Neuronal stem cell (in vitro differentiated cells): ENCODE results near the gene KCNAB2.

ENCODE experiments used
- DNase-seq: peaks from one replicate; pipeline ENCODE4 v3.0.0-alpha.2; 2013; ENCODE audit warnings: low spot score
- H2AFZ ChIP-seq: one replicate; pipeline ENCODE4 v1.6.1; 2013; ENCODE audit warnings: mild to moderate bottlenecking, low read length, inconsistent platforms
- H2AK5ac ChIP-seq: 2 replicates; pipeline ENCODE4 v1.6.1; 2013; ENCODE audit warnings: low read depth, mild to moderate bottlenecking, inconsistent platforms, low read length, moderate library complexity, mixed read lengths
- H2BK120ac ChIP-seq: 2 replicates; pipeline ENCODE4 v1.6.1; 2013; ENCODE audit warnings: low read depth, mild to moderate bottlenecking, inconsistent platforms, low read length, moderate library complexity, mixed read lengths
- H2BK12ac ChIP-seq: one replicate; pipeline ENCODE4 v1.6.1; 2013; ENCODE audit warnings: low read length, inconsistent platforms
- H2BK15ac ChIP-seq: 2 replicates; pipeline ENCODE4 v1.6.1; 2013; ENCODE audit warnings: mild to moderate bottlenecking, low read length, inconsistent platforms, mixed read lengths
- H2BK5ac ChIP-seq: one replicate; pipeline ENCODE4 v1.6.1; 2013; ENCODE audit warnings: inconsistent platforms, mild to moderate bottlenecking, low read length, moderate library complexity
- H3K14ac ChIP-seq: one replicate; pipeline ENCODE4 v1.6.1; 2013; ENCODE audit warnings: low read length, inconsistent platforms
- H3K18ac ChIP-seq: 2 replicates; pipeline ENCODE4 v1.6.1; 2013; ENCODE audit warnings: low read length, inconsistent platforms
- H3K23ac ChIP-seq: 2 replicates; pipeline ENCODE4 v1.6.1; 2013; ENCODE audit warnings: low read depth, mild to moderate bottlenecking, mixed read lengths, low read length, inconsistent platforms; ENCODE audit not compliant: poor library complexity
- H3K27ac ChIP-seq: replicated peaks from 3 replicates; pipeline ENCODE4 v1.5.1; 2013; ENCODE audit warnings: low read length, inconsistent platforms
- H3K27me3 ChIP-seq, 3 experiments: 2 replicates each; pipeline ENCODE4 v1.6.1; 2013; ENCODE audit warnings: low read length in 3 of 3, mild to moderate bottlenecking in 2 of 3, inconsistent platforms in 1 of 3, low read depth in 1 of 3, mixed read lengths in 1 of 3, moderate library complexity in 1 of 3; ENCODE audit not compliant: control insufficient read depth in 3 of 3, insufficient read depth in 3 of 3
- H3K36me3 ChIP-seq, 2 donors: replicated peaks in 1 of 2; 2 replicates each; pipeline ENCODE4 v1.6.1; 2013; ENCODE audit warnings: low read length in 2 of 2; ENCODE audit not compliant: control insufficient read depth in 2 of 2, insufficient read depth in 2 of 2
- H3K4ac ChIP-seq: 2 replicates; pipeline ENCODE4 v1.6.1; 2013; ENCODE audit warnings: inconsistent platforms, mild to moderate bottlenecking, low read length, moderate library complexity
- H3K4me1 ChIP-seq, 2 donors: 1 replicate in 1 of 2; 2 replicates in 1 of 2; pipeline ENCODE4 v1.6.1; 2013; ENCODE audit warnings: low read length in 2 of 2, low read depth in 1 of 2; ENCODE audit not compliant: control insufficient read depth in 2 of 2, insufficient read depth in 1 of 2
- H3K4me2 ChIP-seq: one replicate; pipeline ENCODE4 v1.6.1; 2013; ENCODE audit warnings: mild to moderate bottlenecking, low read length, inconsistent platforms; ENCODE audit not compliant: insufficient read depth, poor library complexity, severe bottlenecking
- H3K4me3 ChIP-seq, 2 donors: 2 replicates each; pipeline ENCODE4 v1.5.1; 2013; ENCODE audit warnings: low read length in 2 of 2, mild to moderate bottlenecking in 2 of 2, inconsistent platforms in 1 of 2, moderate library complexity in 1 of 2
- H3K79me1 ChIP-seq: one replicate; pipeline ENCODE4 v1.6.1; 2013; ENCODE audit warnings: low read depth, mild to moderate bottlenecking, inconsistent platforms, low read length, moderate library complexity
- H3K9ac ChIP-seq: one replicate; pipeline ENCODE4 v1.6.1; 2013; ENCODE audit warnings: mild to moderate bottlenecking, low read depth, low read length, inconsistent platforms; ENCODE audit not compliant: poor library complexity
- H3K9me3 ChIP-seq, 2 donors: replicated peaks in 1 of 2; 2 replicates each; pipeline versions ENCODE3 to v1.6.1; 2013; ENCODE audit warnings: low read length in 2 of 2, mild to moderate bottlenecking in 2 of 2, inconsistent platforms in 1 of 2, low read depth in 1 of 2, mixed read lengths in 1 of 2, moderate library complexity in 1 of 2; ENCODE audit not compliant: control insufficient read depth in 2 of 2, insufficient read depth in 1 of 2
- H4K8ac ChIP-seq: one replicate; pipeline ENCODE4 v1.6.1; 2013; ENCODE audit warnings: low read depth, mild to moderate bottlenecking, inconsistent platforms, low read length, moderate library complexity
- H4K91ac ChIP-seq: one replicate; pipeline ENCODE4 v1.6.1; 2013; ENCODE audit warnings: low read length, low read depth, mild to moderate bottlenecking, inconsistent platforms; ENCODE audit not compliant: poor library complexity
- WGBS, 2 donors: extraction: QIAGEN DNeasy Blood & Tissue Kit; methylation state at CpG; one replicate each; pipeline ENCODE4 v1.1.7; 2013; ENCODE audit warnings: missing lambda C conversion rate in 2 of 2, mixed read lengths in 1 of 2; ENCODE audit not compliant: insufficient read length in 2 of 2, insufficient replicate concordance in 1 of 2; ENCODE audit errors: extremely low coverage in 2 of 2; 5-methylcytosine and 5-hydroxymethylcytosine counted together

Gene KCNAB2

DNA sequence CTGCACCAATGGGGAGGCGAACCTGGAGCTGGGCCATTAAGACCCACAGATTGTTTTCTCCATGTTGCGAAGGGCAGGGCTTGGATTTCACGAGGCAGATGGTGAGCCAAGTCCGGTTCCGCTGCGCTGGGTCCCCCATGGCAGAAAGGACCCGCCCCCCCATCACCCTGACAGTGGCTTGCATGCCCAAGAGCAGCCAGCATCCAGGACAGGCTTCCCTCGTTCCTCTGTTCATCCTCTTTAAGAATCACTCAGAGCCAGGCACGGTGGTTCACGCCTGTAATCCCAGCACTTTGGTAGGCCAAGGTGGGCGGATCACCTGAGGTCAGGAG, 37.6 kb upstream of the KCNAB2 start:
- WGBS, 2 donors = no CpG with 5 or more reads among the region's 11 CpGs
- H3K14ac ChIP-seq = peak overlapping the region; percentile 56

DNA sequence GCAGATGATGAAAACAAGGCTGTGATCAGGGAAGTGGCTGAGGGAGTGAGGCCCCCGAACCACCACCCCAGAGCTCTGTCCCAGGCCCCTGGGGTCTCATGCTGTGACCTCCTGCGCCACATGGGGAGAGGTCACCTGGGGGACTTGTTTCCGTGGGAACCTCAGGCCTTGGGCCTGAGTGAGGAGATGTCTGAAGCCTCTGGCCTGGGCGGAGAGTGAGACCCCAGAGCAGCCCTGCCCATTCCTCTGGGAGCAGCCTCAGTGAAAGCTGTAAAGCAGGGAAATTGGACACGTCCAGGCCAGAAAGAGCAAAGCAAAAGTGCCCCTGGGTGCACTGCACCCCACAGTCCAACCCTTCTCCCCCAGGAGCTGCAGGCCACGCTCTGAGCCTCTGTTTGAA, 37.0 kb upstream of the KCNAB2 start:
- no peak overlapping the region for H4K8ac ChIP-seq
- DNase-seq = no peak
- WGBS, 2 donors = no CpG with 5 or more reads among the region's 6 CpGs

More for the DNA sequence above, 37.6 kb upstream of the KCNAB2 start:
- Histone ChIP-seq H3K27ac (no peak overlapping the region), H3K4me1 (peaks cover 17 to 26% of the 10 kb centered on the region in 2 donors), H3K4ac (no peak overlapping the region), H3K4me3 (no peak overlapping the region), H2AK5ac (no peak overlapping the region), H3K9me3 (no peaks in the 10 kb centered on the region), H3K4me2 (no peak overlapping the region), H2BK12ac (no peak overlapping the region), H3K27me3 (no peaks in the 10 kb centered on the region), H3K18ac (peak overlapping the region; percentile 76), H4K91ac (no peak overlapping the region), H3K36me3 (no peaks in the 10 kb centered on the region), H2AFZ (no peak overlapping the region), H3K79me1 (no peaks in the 10 kb centered on the region), H2BK5ac (peak overlapping the region; percentile 0), H2BK15ac (peak overlapping the region; percentile 75), H3K23ac (peak overlapping the region; percentile 89), H2BK120ac (no peak overlapping the region), H3K9ac (no peak overlapping the region), H4K8ac (no peak overlapping the region)
- DNase-seq = no peak

DNA sequence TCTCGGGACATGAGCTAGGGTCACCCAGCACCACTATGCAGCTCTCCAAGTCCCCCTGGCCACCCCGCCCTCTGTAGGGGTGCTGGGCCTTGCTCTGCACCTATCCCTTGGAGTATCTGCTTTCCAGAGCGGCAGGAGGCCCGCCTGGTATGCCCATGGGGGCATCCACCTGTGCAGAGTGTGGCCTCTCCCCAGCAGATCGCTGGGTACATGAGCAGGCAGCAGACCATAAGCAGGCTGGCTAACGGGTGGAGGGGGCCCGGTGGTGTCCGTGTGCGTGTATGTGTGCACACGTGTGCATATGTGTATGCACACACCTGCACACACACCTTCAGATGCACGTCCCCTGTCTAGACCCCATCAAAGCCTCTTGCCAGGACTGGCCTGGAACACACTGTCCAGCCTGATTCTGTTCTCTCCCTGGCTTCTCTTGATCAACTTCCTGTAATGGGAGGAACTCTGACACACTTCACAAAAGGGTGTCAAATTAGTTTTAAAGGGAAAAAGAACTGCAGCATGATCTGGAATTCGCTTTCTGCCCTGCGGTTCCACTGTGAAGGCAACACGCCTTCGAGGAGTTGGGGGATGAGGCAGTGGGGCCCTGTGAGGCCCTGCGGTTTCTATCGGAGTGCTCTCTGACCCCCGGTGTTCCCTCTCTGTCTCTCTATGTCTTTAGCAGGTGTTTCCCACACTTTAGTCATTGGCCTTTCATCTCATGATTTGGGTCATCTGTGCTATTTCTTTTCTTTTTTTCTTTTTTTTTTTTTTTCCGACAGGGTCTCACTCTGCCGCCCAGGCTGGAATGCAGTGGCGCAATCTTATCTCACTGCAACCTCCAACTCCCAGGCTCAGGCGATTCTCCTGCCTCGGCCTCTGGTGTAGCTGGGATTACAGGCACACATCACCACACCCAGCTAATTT, 36.3 kb upstream of the KCNAB2 start:
- Histone ChIP-seq H4K91ac (no peak overlapping the region), H3K79me1 (no peaks in the 10 kb centered on the region), H2AK5ac (peak overlapping the region; percentile 96), H3K36me3 (no peaks in the 10 kb centered on the region), H3K4ac (no peak overlapping the region), H2BK120ac (no peak overlapping the region), H2BK12ac (peak overlapping the region; percentile 73), H3K9me3 (no peaks in the 10 kb centered on the region), H3K4me2 (no peak overlapping the region), H3K27me3 (no peaks in the 10 kb centered on the region), H3K9ac (no peak overlapping the region), H3K4me1 (peaks cover 8 to 14% of the 10 kb centered on the region in 2 donors), H3K14ac (peak overlapping the region; percentile 87), H3K18ac (peak overlapping the region; percentile 76), H3K23ac (no peak overlapping the region), H2BK5ac (no peak overlapping the region), H2AFZ (no peak overlapping the region), H3K4me3 (no peak overlapping the region), H2BK15ac (peak overlapping the region; percentile 37), H4K8ac (no peak overlapping the region), H3K27ac (no peak overlapping the region)
- no CpG with 5 or more reads among the region's 23 CpGs for WGBS, 2 donors
- DNase-seq = no peak

More for the DNA sequence above, 37.0 kb upstream of the KCNAB2 start:
- Histone ChIP-seq H3K79me1 (no peaks in the 10 kb centered on the region), H3K36me3 (no peaks in the 10 kb centered on the region), H3K4me2 (no peak overlapping the region), H2BK5ac (no peak overlapping the region), H3K27me3 (no peaks in the 10 kb centered on the region), H3K23ac (no peak overlapping the region), H4K91ac (no peak overlapping the region), H3K9ac (no peak overlapping the region), H3K4me1 (peaks cover 14 to 20% of the 10 kb centered on the region in 2 donors), H2BK120ac (no peak overlapping the region), H3K9me3 (no peaks in the 10 kb centered on the region), H2BK15ac (peak overlapping the region; percentile 37), H2AK5ac (peak overlapping the region; percentile 96), H3K27ac (no peak overlapping the region), H2AFZ (no peak overlapping the region), H3K14ac (peak overlapping the region; percentile 87), H3K4me3 (no peak overlapping the region), H3K4ac (no peak overlapping the region), H3K18ac (peak overlapping the region; percentile 3), H2BK12ac (no peak overlapping the region)

DNA sequence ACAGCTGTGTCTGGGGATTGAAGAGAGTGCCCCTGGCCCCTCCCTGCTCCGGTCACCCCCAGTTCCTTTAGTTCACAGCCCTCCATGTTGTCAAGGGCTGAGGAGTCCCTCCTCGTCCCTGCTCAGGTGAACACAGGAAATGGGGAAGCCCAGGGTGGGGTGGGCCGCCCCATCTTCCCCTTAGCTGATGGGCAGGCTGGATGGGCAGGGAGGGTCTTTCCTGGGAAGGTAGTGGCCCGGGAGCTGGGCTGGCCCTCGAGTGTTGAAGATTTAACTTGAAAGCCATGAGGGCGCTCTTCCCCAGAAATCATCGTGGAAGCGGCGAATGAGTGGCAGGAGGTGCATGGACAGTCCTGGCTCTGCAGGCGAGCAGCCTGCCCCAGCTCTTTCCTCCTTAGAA, 35.1 kb upstream of the KCNAB2 start:
- Histone ChIP-seq H3K18ac (no peak overlapping the region), H3K9me3 (no peaks in the 10 kb centered on the region), H3K4ac (no peak overlapping the region), H3K36me3 (no peaks in the 10 kb centered on the region), H3K14ac (no peak overlapping the region), H2AK5ac (no peak overlapping the region), H3K4me2 (no peak overlapping the region), H3K27ac (no peak overlapping the region), H2AFZ (no peak overlapping the region), H2BK120ac (no peak overlapping the region), H2BK15ac (peak overlapping the region; percentile 5), H4K8ac (no peak overlapping the region), H3K9ac (no peak overlapping the region), H3K23ac (no peak overlapping the region), H2BK5ac (no peak overlapping the region), H3K79me1 (no peaks in the 10 kb centered on the region), H3K27me3 (no peaks in the 10 kb centered on the region), H3K4me3 (no peak overlapping the region), H4K91ac (no peak overlapping the region), H2BK12ac (no peak overlapping the region), H3K4me1 (peaks cover 5 to 12% of the 10 kb centered on the region in 2 donors)
- no peak for DNase-seq
- no CpG with 5 or more reads among the region's 10 CpGs for WGBS, 2 donors
